G401.6 (cell line): Measurements from ENCODE around the gene RNASE4.
"Not testable (repeated sequence)": the region's sequence is repeated elsewhere in the genome, so short reads cannot be mapped to it uniquely, and the experiment has no call there.

ENCODE experiments used
- FAIRE-seq: peaks from 2 replicates; lab custom pipeline; 2012; peaks lifted over from hg19 to GRCh38; lab: Jason Lieb, UNC

Gene RNASE4

DNA sequence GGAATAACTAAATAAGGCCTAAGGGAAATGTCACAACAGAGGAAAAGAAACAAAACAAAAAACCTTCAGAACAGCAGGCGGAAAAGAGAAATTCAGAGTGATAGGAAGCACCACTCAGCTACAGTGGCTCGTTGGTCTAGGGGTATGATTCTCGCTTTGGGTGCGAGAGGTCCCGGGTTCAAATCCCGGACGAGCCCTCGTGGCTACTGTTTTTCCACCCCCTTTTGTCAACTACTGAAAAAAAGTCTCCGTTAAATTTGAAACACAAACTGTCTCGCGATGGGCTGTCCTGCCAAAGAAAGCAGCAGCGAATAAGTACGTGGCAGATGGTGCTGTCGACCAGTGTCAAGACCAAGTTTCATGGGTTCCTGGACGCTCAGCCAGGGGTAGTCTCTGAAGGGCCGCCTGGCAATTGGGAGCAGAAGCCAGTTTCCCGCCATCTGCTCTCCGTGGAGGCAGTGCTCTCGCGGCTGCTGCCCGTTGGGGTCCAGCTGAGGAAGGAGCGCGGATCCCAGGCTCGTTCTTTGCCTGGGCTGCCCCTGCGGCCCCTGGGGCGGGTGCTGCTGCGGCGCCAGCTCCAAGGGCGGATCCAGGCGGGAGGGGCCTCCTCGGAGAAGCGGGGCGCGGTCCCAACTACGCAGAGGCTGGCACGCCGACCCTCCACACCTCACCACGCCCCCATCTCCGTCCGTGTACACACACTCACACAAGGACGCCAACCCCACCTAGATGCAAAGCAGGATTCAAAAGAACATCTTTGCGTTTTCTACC lies at the start of gene RNASE4:
RNASE4 (plus strand) TSS at position 670 of the 771 bp plus-strand sequence. CDS start 14,812 bp downstream, outside the sequence.
- FAIRE-seq, result peak; percentile 82

GRCh38 chr14:20641591-20641990 lies 42.8 kb upstream of the RNASE4 start, which contains the start of gene OR6S1:
OR6S1 (minus strand) TSS chr14:20641691; CDS start chr14:20641691, 0 bp downstream.
- FAIRE-seq, result no peak

DNA sequence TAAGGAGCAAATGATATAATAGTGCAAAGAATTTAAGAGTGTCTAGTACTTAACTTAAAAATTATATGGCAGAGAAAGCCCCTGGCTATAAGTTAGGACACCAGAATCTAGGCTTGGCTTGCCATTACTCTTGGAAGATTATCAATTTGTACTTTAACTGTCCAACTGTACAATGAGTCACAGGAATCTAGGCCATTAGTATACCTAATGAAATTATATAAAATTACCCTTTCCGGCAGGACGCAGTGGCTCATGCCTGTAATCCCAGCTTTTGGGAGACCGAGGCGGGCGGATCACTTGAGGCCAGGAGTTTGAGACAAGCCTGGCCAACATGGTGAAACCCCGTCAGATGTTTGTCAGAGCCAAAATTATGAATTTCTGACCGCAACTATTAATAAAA lies 42.2 kb upstream of the RNASE4 start:
- no peak for FAIRE-seq

DNA sequence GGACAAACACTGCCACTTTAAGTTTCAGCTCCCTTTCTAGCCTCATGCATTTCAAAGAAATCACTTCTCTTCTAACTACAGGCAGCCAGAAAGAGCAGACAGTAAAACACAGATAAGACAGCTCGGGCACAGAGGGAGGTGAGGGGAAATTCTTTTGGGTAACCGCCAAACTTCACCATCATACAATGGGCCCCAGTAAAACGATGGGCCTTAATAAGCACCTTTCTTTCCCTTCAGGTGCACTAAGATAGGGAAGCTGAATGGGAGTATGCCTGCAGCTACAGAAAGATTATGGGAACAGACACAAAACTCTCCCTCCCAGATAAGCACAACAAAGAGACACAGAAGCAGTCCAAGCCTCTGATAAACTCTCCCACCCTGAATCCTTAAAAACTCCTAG lies 41.6 kb upstream of the RNASE4 start:
- not testable (repeated sequence) for FAIRE-seq

DNA sequence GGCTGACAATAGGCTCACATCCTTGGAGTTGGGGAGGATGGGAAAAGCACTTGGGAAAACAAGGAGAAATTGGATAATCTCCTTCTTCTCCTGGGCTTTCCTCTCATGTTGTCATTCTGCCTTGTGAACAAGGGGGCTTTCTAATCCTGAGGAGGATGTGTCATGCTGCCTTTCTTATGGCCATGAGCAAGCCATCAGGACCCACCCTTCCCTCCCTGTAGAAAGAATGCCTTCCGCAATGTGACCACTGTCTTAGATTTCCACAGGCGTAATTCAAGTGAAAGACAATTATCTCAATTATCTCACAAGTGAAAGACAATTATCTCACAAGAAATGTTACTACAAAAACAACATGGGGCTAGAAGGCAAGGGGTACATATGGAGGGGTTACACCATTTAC lies 39.8 kb upstream of the RNASE4 start:
- no peak for FAIRE-seq

GRCh38 chr14:20645481-20645880 lies 38.9 kb upstream of the RNASE4 start:
- FAIRE-seq, result no peak

DNA sequence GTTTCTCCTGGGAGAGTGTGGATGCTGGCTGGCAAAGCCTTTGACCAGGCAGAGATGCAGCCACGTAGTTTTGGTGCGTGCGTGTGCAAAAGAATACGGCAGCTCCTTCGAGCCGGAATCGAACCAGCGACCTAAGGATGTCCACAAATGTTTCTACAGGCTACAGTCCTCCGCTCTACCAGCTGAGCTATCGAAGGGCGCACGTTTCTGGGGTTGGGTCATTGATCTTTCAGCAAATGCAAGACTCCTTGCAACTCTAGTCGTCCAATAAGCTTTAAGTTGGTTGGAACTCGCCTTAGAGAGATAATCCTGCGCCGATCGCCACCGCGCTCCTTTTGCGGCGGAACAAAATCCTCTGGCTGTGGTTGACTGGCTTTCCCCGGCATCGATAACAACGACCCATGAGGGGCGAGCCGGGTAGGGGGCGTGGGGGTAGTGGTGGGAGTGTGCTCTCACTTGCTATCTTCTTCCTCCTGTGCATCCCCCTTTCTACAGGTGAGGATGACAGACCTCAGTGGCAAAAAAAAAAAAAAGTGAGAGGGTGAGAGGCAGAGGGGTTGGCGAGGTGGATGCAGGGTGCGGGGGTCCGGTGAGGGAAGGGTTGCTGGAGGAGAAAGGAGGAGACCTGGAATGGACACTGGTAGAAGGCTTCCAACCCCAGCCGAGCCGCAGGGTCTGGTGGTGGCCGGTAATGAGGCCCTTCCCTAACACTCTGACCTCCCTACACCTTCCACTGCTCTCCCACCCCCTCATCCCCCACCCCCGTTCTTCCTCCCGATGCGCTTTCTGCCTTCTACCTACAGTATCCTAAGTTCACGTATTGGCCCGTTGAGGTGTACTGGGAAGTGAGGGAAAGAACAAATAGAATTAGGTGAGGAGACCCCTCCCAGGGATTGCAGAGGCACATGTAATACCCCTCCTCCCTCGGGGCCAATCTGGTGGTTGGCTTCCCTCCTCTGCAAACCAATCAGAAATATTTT lies 31.1 kb upstream of the RNASE4 start:
- FAIRE-seq, result peak; percentile 88

- no peak for FAIRE-seq
Measured at GRCh38 chr14:20655851-20656250, 28.5 kb upstream of the RNASE4 start.

DNA sequence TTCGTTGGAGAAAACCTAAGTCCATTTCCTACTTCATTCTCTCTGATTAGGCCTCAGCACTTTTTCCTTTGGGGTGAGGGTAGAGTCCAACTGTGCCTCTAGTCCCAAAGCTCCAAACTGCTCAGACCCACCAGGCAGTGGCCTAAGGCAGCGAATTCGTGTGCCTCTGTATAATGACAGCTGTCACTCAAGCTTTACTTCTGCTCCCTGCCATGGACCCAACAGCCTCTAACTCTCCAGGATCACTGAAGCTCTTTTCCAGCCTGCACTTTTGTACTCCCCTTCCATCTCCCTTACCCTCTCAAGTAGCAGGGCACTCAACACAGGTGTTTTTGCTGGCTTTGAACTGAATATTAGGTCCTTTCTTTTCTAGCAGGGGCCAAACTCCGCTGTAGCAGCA lies 28.1 kb upstream of the RNASE4 start:
- FAIRE-seq, result no peak

DNA sequence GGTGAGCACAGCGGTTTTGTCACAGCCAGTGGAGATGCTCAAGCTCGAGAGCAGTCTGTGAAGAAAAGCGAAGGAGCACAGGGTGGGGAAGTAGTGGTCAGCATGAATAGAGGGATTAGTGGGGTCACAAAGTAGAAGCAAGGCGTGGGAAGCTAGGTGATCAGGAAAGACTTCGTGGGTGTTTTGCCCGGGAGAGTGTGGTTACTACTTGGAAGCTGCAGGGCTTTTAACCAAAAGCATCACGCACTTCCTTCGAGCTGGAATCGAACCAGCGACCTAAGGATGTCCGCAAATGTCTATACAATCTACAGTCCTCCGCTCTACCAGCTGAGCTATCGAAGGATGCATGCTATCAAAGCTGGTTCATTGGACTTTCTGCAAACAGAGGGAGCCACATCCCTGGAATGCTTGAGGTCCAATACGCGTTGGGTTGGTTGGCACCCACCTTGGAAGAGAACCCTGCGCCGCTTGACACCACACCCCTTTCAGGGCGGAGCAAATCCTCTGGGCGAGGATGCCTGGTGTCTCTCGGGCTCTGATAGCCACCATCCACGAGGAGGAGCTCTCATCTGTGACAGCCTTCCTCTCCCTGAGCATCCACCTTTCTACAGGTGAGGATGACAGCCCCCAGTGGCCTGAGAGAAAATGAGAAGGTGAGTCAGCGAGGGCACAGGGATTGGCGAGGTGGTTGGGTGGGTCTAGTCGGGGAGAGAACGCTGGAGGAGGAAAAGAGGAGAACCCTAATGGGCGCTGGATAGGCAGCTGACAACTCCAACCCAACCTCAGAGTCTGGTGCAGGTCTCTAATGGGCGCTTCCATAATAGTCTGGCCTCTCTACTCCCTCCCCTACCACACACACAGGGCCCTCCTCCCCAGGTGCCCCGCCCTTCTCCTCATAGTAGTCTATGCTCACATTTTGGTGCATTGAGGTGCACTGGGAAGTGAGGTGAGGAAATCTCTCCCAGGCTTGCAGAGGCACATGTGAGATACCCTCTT lies 26.8 kb upstream of the RNASE4 start:
- FAIRE-seq, result peak; percentile 87

DNA sequence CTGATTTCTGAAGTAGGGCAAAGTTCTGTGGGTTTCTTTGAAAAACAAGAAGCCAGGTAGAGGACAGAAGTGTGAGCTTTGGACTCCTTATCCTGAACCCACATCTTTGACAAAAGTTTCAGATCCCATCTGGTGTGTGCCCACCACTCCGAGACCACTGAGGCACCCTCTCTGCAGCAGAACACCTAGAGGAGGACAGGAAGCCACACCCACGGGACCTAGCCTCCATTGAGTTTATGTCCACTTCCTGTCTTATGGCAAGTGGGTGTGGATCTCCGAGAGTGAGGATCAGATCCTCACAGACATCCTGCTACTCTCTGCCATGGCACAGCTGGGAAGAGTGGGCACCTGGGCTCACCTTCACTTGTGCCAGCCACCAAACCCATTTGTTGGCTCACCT lies 26.1 kb upstream of the RNASE4 start:
- FAIRE-seq, result no peak

DNA sequence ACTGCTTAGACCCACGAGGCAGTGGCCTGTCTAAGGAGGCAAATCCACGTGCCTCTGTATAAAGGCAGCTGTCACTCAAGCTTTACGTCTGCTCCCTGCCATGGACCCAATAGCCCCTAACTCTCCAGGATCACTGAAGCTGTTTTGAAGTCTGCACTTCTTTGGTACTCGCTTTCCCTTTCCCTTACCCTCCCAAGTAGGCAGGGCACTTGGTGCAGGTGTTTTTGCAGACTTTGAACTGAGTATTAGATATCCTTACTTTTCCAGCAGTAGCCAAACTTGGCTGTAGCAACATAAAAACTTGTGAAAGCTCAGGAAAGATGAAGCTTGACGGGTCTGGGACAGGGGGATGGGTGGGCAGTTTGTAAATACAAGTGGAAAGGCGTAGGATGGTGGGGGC lies 25.0 kb upstream of the RNASE4 start:
- FAIRE-seq, result no peak

- FAIRE-seq, result peak; percentile 3
Measured at GRCh38 chr14:20659813-20660395, 24.5 kb upstream of the RNASE4 start.

DNA sequence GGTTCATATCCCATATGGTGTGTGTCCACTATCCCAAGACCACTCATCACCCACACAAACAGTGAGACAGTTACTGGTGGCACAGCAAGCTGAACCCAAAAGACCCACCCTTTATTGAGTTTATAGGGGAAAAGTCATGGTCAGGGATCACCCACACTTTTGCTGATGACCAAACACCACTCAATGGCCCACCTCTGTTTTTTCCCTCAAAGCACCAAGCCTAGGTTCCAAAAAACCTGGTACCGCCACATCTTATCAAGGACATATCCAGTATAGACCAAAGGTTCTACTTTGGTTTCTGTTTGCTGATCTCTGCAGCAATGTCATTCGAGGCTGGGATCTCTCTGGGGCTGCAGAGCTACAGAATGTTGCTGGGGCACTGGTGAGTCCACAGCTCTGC lies 23.2 kb upstream of the RNASE4 start:
- FAIRE-seq, result no peak

DNA sequence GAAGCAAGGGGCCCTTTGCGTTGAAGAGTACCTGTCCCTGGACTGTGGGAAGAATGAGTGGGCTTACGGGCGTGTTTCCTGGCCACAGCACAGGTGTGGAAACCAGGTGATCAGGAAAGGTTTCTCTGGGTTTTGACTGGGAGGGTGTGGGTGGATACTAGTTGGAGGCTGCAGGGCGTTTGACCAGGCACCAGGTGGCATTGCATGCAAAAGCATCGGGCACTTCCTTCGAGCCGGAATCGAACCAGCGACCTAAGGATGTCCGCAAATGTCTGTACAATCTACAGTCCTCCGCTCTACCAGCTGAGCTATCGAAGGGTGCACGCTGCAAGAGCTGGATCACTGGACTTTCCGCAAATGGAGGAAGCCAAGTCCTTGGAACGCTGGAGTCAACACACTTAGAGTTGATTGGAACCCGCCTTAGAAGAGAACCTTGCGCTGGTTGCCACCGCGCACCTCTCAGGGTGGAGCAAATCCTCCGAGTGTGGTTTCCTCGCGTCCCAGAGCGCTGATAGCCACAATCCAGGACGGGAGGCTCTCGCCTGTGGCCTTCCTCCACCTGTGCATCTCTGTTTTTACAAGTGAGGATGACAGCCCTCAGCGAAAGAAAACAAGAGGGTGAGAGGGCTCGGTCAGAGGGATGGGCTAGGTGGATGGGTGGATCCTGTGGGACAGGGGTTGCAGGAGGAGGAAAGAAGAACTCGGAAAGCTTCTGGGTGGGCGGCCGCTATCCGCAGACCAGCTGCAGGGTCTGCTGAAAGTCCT lies 21.2 kb upstream of the RNASE4 start:
- peak; percentile 95 for FAIRE-seq

DNA sequence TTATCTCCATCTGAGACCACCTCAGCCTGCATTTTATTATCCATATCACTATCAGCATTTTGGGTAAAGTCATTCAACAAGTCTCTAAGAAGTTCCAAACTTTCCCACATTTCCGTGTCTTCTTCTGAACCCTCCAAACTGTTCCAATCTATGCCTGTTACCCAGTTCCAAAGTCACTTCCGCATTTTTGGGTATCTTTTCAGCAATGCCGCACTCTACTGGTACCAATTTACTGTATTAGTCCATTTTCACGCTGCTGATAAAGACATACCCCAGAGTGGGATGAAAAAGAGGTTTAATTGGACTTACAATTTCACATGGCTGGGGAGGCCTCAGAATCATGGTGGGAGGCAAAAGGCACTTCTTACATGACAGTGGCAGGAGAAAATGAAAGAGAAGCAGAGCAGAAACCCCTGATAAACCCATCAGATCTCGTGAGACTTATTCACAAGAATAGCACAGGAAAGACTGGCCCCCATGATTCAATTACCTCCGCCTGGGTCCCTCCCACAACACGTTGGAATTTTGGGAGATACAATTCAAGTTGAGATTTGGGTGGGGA lies 17.9 kb upstream of the RNASE4 start:
- not testable (repeated sequence) for FAIRE-seq

DNA sequence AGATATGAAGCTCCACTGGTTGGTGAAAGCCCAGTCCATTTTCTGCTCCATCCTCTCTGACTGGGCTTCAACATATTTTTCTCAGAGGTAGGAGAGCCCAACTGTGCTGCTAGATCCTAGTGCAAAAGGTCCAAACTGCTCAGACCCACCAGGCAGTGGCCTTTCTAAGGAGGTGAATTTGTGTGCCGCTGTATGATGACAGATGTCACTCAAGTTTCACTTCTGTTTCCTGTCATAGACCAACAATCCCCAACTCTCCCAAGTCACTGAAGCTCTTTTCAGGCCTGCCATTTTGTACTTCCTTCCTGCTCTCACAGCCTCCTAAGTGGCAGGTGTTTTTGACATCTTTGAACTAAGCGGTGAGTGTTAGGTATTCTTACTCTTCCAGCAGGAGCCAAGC lies 16.4 kb upstream of the RNASE4 start:
- FAIRE-seq, result no peak

- FAIRE-seq, result no peak
Measured at GRCh38 chr14:20668969-20669368, 15.4 kb upstream of the RNASE4 start.

DNA sequence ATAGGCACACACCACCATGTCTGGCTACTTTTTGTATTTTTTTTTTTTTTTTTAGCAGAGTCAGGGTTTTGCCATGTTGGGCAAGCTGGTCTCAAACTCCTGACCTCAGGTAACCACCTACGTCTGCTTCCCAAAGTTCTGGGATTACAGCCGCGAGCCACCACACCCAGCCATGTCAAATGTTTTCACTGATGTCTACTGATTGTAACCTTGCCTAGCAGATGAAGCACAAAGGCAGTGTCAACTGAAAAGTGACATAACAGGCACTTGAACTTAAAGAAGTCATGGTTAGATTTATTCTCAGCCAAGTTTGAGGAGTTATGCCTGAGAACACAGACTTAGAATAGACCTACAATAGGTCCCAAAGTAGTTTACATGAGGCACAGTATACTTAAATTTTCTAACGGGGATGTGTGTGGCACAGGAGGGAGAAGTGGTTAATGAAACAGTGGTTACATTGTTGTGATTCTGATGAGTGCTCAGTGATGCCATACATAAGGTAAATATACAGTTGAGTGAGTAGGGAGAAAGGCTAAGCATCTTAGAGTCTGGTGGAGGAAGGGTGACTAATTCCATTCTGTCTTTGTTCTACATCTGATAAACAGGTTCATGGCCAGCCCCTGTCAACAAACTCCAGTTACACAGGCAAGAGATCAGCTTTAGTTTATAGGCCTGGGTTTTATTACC lies 12.6 kb upstream of the RNASE4 start:
- no peak for FAIRE-seq

DNA sequence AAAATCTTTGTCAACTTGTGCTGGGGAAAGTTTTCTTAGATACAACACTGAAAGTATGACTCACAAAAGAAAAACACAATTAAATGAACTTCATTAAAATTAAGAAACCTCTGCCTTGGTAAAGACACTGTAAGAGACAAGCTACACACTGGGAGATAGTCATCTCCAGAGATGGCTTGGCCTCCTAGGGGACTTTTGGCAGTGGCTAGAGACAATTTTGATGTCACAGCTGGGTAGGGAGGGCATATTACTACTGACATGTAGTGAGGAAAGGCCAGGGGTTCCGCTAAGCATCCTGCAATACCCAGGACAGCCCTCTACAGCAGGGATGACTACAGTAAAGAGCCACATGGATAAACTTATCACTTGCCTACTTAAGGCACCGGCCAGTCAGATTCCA lies 8.7 kb upstream of the RNASE4 start:
- FAIRE-seq, result no peak
